PC-3 (cell line): ENCODE data around the gene D2HGDH. TPM values are rescaled to one million over a fixed set of nuclear protein-coding genes. Genes with fewer than 3 reads are reported as not detected.

ENCODE experiments used
- ATAC-seq: fragments of 200-7000 bp; cut with Tn5 transposase; 2 replicates; pipeline ENCODE4 v1.9.1; 2020; ENCODE audit warnings: mild to moderate bottlenecking, moderate library complexity
- BruUV-seq: library from RNA; stranded (reverse); fragments of 400-500 nt; replicated peaks from 2 replicates; lab custom pipeline; 2021; lab: Mats Ljungman, UMichigan
- CTCF ChIA-PET: fragments of 300-600 bp; sonication (Branson Sonifier 250); formaldehyde crosslinking; loops from one replicate; lab custom pipeline; 2022; ENCODE audit warnings: antibody characterized with exemption; lab: Charles Lee
- POLR2A ChIA-PET: fragments of 300-600 bp; sonication (Branson Sonifier 250); formaldehyde crosslinking; loops from one replicate; lab custom pipeline; 2022; ENCODE audit warnings: antibody characterized with exemption; ENCODE audit not compliant: unreplicated experiment; lab: Charles Lee
- DNase-seq: peaks from one replicate; pipeline ENCODE4 v3.0.0-alpha.2; 2015
- H2AFZ ChIP-seq: fragments of 300-600 bp; sonication (generic); 2 replicates; pipeline ENCODE4 v1.6.0; 2016; ENCODE audit warnings: antibody characterized with exemption, low read length
- H3F3A ChIP-seq: fragments of 300-600 bp; sonication (generic); one replicate; pipeline ENCODE4 v1.6.0; 2017; ENCODE audit warnings: antibody characterized with exemption, low read length, control low read depth, mild to moderate bottlenecking; ENCODE audit not compliant: unreplicated experiment
- H3K27ac ChIP-seq: fragments of 300-600 bp; sonication (generic); 2 replicates; pipeline ENCODE4 v1.5.1; 2016; ENCODE audit warnings: mild to moderate bottlenecking, low read length
- H3K27me3 ChIP-seq: fragments of 300-600 bp; sonication (generic); 2 replicates; pipeline ENCODE4 v1.6.1; 2016; ENCODE audit warnings: low read length, mixed read lengths
- H3K36me3 ChIP-seq: fragments of 300-600 bp; sonication (generic); 2 replicates; pipeline ENCODE4 v1.6.1; 2016; ENCODE audit warnings: low read depth, mixed run types, low read length, mixed read lengths
- H3K4me1 ChIP-seq: fragments of 300-600 bp; sonication (generic); 2 replicates; pipeline ENCODE4 v1.5.1; 2016; ENCODE audit warnings: low read length; ENCODE audit not compliant: insufficient read depth
- H3K4me2 ChIP-seq: fragments of 300-600 bp; sonication (generic); 2 replicates; pipeline ENCODE4 v1.6.0; 2016; ENCODE audit warnings: low read length
- H3K4me3 ChIP-seq: fragments of 300-600 bp; sonication (generic); 2 replicates; pipeline ENCODE4 v1.5.1; 2016; ENCODE audit warnings: mild to moderate bottlenecking, low read length, mixed read lengths
- H3K79me2 ChIP-seq: fragments of 300-600 bp; sonication (generic); 2 replicates; pipeline ENCODE4 v1.6.1; 2017; ENCODE audit warnings: low read length, mixed read lengths
- H3K9ac ChIP-seq: fragments of 300-600 bp; sonication (generic); 2 replicates; pipeline ENCODE4 v1.6.0; 2016; ENCODE audit warnings: mild to moderate bottlenecking, low read length
- H3K9me2 ChIP-seq: fragments of 300-600 bp; sonication (generic); replicated peaks from 2 replicates; pipeline ENCODE4 v1.6.1; 2016; ENCODE audit warnings: mixed run types, low read length, mixed read lengths
- H3K9me3 ChIP-seq: fragments of 300-600 bp; sonication (generic); 2 replicates; pipeline ENCODE4 v1.6.1; 2016; ENCODE audit warnings: low read length, mixed read lengths
- H4K20me1 ChIP-seq: fragments of 300-600 bp; sonication (generic); 2 replicates; pipeline ENCODE4 v1.6.1; 2016; ENCODE audit warnings: low read length, mixed read lengths
- EZH2 ChIP-seq: fragments of 300-600 bp; sonication (generic); IDR thresholded peaks from one replicate; pipeline ENCODE4 v1.6.1; 2017; ENCODE audit warnings: antibody characterized with exemption, mild to moderate bottlenecking, low read length; ENCODE audit not compliant: unreplicated experiment
- EZH2phosphoT487 ChIP-seq: fragments of 300-600 bp; sonication (generic); IDR thresholded peaks from 2 replicates; pipeline ENCODE4 v1.6.1; 2018; ENCODE audit warnings: mild to moderate bottlenecking, antibody characterized with exemption, low read length, borderline replicate concordance
- intact Hi-C: fragments of 100-400 bp; cut with micrococcal nuclease; formaldehyde crosslinking; loops from 2 replicates; pipeline ENCODE4 v1.9.0; 2023
- total RNA-seq: library from RNA; depleted of rRNA; stranded (reverse); fragments of >200 nt; gene quantifications from 2 replicates; pipeline ENCODE4 v1.2.3, GENCODE V29; 2014
- TF ChIP-seq, protein P1 (sequence below): fragments of 300-600 bp; sonication (generic); conservative IDR thresholded peaks from 2 replicates; pipeline ENCODE4 v1.5.1; 2017; ENCODE audit warnings: antibody characterized with exemption, low read depth, mild to moderate bottlenecking, low read length

Gene D2HGDH
- total RNA-seq, 1 experiment from 2014 or later: 28.5 TPM

DNA sequence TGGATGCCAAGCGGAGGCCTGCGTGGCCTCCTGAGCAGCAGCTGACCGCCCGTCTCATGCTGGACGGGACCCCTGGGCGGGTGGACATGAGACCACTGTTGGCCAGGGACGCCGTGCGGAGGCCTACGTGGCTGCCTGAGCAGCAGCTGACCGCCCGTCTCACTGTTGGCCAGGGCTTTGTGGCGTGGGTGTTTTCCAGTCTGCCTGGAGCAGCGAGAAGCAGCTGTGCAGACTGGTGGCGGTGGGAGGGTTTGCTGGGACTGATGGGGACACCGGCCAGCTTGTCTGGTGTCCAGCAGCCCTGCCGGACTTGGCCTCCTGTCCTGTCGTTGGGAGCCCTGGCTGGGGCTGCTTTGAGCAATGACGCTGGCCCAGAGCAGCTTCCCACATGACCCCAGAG, 5.8 kb upstream of the D2HGDH start:
- Histone ChIP-seq H3K9me3 (no peaks in the 10 kb centered on the region), H2AFZ (no peak overlapping the region), H3K79me2 (no peaks in the 10 kb centered on the region), H4K20me1 (no peaks in the 10 kb centered on the region), H3K4me2 (no peak overlapping the region), H3F3A (peaks cover under 1% of the 10 kb centered on the region), H3K27ac (no peak overlapping the region), H3K4me1 (peaks cover 8% of the 10 kb centered on the region), H3K27me3 (no peaks in the 10 kb centered on the region), H3K36me3 (no peaks in the 10 kb centered on the region), H3K4me3 (no peak overlapping the region), H3K9me2 (no peaks in the 10 kb centered on the region), H3K9ac (no peak overlapping the region)
- DNase-seq (no peak), ATAC-seq (no peak)
- ChIA-PET CTCF (no interaction called here), POLR2A (no interaction called here)
- BruUV-seq: no TSS peak
- TF ChIP-seq EZH2phosphoT487: no peak
- TF ChIP-seq, protein P1, sequence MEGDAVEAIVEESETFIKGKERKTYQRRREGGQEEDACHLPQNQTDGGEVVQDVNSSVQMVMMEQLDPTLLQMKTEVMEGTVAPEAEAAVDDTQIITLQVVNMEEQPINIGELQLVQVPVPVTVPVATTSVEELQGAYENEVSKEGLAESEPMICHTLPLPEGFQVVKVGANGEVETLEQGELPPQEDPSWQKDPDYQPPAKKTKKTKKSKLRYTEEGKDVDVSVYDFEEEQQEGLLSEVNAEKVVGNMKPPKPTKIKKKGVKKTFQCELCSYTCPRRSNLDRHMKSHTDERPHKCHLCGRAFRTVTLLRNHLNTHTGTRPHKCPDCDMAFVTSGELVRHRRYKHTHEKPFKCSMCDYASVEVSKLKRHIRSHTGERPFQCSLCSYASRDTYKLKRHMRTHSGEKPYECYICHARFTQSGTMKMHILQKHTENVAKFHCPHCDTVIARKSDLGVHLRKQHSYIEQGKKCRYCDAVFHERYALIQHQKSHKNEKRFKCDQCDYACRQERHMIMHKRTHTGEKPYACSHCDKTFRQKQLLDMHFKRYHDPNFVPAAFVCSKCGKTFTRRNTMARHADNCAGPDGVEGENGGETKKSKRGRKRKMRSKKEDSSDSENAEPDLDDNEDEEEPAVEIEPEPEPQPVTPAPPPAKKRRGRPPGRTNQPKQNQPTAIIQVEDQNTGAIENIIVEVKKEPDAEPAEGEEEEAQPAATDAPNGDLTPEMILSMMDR: no peak
- no peak for TF ChIP-seq EZH2
- intact Hi-C loops: no loop called here

DNA sequence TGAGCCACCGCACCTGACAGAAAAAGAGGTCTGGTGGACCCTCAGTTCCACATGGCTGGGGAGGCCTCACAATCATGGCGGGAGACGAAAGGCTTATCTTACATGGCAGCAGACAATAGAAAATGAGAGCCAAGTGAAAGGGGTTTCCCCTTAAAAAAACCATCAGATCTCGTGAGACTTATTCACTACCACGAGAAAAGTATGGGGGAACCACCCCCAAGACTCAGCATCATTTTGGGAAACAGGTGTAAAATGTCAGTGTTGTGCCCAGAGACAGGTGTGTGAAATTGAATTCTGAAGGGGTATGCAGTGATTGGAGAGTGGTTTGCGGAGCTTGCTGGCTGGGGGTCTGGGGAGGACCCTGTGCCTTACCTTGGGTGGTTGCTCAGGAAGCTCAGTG, 4.6 kb upstream of the D2HGDH start:
- intact Hi-C loops: loop anchor here (10.0 kb wide), 1 partner anchor 135 kb away; the partner anchor contains the start of gene RTP5
- CTCF ChIA-PET: no interaction called here

More for the DNA sequence above, 4.6 kb upstream of the D2HGDH start:
- no peaks in the 10 kb centered on the region for H3K79me2 ChIP-seq
- peaks cover 14% of the 10 kb centered on the region for H3K4me1 ChIP-seq
- POLR2A ChIA-PET: interaction anchor here (0.6 kb wide), 1 partner anchor 43 kb away, joined by 4 read pairs; the partner anchor contains the start of gene DTYMK
- DNase-seq (no peak), ATAC-seq (no peak)
- TF ChIP-seq, protein P1: no peak
- TF ChIP-seq EZH2 (no peak), EZH2phosphoT487 (no peak)
- H4K20me1 ChIP-seq: no peaks in the 10 kb centered on the region
- no peaks in the 10 kb centered on the region for H3K36me3 ChIP-seq
- BruUV-seq: no TSS peak
- peaks cover 3% of the 10 kb centered on the region for H3F3A ChIP-seq
- no peak overlapping the region for H3K4me3 ChIP-seq
- no peak overlapping the region for H2AFZ ChIP-seq
- H3K9me2 ChIP-seq: no peaks in the 10 kb centered on the region
- H3K9ac ChIP-seq: no peak overlapping the region
- no peaks in the 10 kb centered on the region for H3K27me3 ChIP-seq
- H3K27ac ChIP-seq: no peak overlapping the region
- H3K4me2 ChIP-seq: no peak overlapping the region
- H3K9me3 ChIP-seq: no peaks in the 10 kb centered on the region
